CD4-positive, alpha-beta T cell treated with Interleukin-17A for 1 hour (primary cell): ENCODE data around the gene AP5Z1.

Experiments
- DNase-seq: peaks from one replicate; pipeline ENCODE4 v3.0.0-alpha.2; 2020

Gene AP5Z1

GRCh38 chr7:4747013-4747412 lies 28.4 kb upstream of the AP5Z1 start:
- DNase-seq, result no peak

- DNase-seq, result no peak
Observed at GRCh38 chr7:4747746-4748145, 27.7 kb upstream of the AP5Z1 start.

- DNase-seq, result no peak
Observed at GRCh38 chr7:4748231-4748681, 27.2 kb upstream of the AP5Z1 start.

GRCh38 chr7:4749363-4749762 lies 26.1 kb upstream of the AP5Z1 start:
- no peak for DNase-seq

GRCh38 chr7:4749798-4750197 lies 25.6 kb upstream of the AP5Z1 start:
- no peak for DNase-seq

- DNase-seq, result no peak
Observed at GRCh38 chr7:4751398-4751947, 23.9 kb upstream of the AP5Z1 start.

- peak; percentile 85 for DNase-seq
Observed at GRCh38 chr7:4753598-4754432, 21.6 kb upstream of the AP5Z1 start.

GRCh38 chr7:4754433-4755010 lies 20.9 kb upstream of the AP5Z1 start:
- no peak for DNase-seq

GRCh38 chr7:4755045-4755444 lies 20.4 kb upstream of the AP5Z1 start:
- no peak for DNase-seq

- DNase-seq, result no peak
Observed at GRCh38 chr7:4758111-4758510, 17.3 kb upstream of the AP5Z1 start.

GRCh38 chr7:4758791-4759190 lies 16.6 kb upstream of the AP5Z1 start:
- DNase-seq, result no peak

- no peak for DNase-seq
Observed at GRCh38 chr7:4759211-4759610, 16.2 kb upstream of the AP5Z1 start.

- no peak for DNase-seq
Observed at GRCh38 chr7:4760952-4761351, 14.5 kb upstream of the AP5Z1 start.

- no peak for DNase-seq
Observed at GRCh38 chr7:4762121-4763055, 13.0 kb upstream of the AP5Z1 start.

- no peak for DNase-seq
Observed at GRCh38 chr7:4763091-4763793, 12.2 kb upstream of the AP5Z1 start.

GRCh38 chr7:4763794-4764185 lies 11.6 kb upstream of the AP5Z1 start:
- DNase-seq, result no peak

- DNase-seq, result no peak
Observed at GRCh38 chr7:4764402-4765007, 10.9 kb upstream of the AP5Z1 start.

GRCh38 chr7:4765776-4766490 lies 9.5 kb upstream of the AP5Z1 start:
- no peak for DNase-seq

GRCh38 chr7:4766666-4767519 lies 8.5 kb upstream of the AP5Z1 start:
- no peak for DNase-seq
